H1 (cell line): ENCODE measurements around the gene SLX1A. TPM values are rescaled to one million over a fixed set of nuclear protein-coding genes. Genes with fewer than 3 reads are reported as not detected.

Experiments
- ATF2 ChIP-seq: IDR thresholded peaks from 2 replicates; pipeline ENCODE4 v1.6.1; 2012; ENCODE audit warnings: low read length, inconsistent platforms
- CBX8 ChIP-seq: fragments of 300-800, 300-1000 bp; sonication (generic); IDR thresholded peaks from 2 replicates; pipeline ENCODE4 v1.7.1; 2016; ENCODE audit warnings: low read depth, low read length, borderline replicate concordance
- GTF2F1 ChIP-seq: IDR thresholded peaks from 2 replicates; pipeline ENCODE4 v1.6.1; 2012; ENCODE audit warnings: low read depth, low read length, improper control_type of control experiment, borderline replicate concordance
- KDM1A ChIP-seq: fragments of 200-600, 300-600 bp; sonication (generic); IDR thresholded peaks from 2 replicates; pipeline ENCODE4 v1.7.1; 2016; ENCODE audit warnings: mild to moderate bottlenecking, low read length, borderline replicate concordance
- KDM4A ChIP-seq: IDR thresholded peaks from one replicate; pipeline ENCODE4 v1.7.1; 2012; ENCODE audit warnings: low read depth, mild to moderate bottlenecking, moderate library complexity, low read length, inconsistent platforms; ENCODE audit not compliant: severe bottlenecking
- SIX5 ChIP-seq: IDR thresholded peaks from 2 replicates; pipeline ENCODE4 v1.6.1; 2011; ENCODE audit warnings: mild to moderate bottlenecking, low read depth, low read length
- TCF12 ChIP-seq: IDR thresholded peaks from 2 replicates; pipeline ENCODE4 v1.6.1; 2011; ENCODE audit warnings: low read depth, mild to moderate bottlenecking, low read length
- TEAD4 ChIP-seq: IDR thresholded peaks from 2 replicates; pipeline ENCODE4 v1.6.1; 2012; ENCODE audit warnings: low read depth, low read length, inconsistent platforms, mixed read lengths
- ZNF274 ChIP-seq: IDR thresholded peaks from 2 replicates; pipeline ENCODE4 v1.7.0; 2012; ENCODE audit warnings: low read length, borderline replicate concordance; ENCODE audit errors: extremely low read depth
- polyA plus RNA-seq, 7 experiments: library from polyadenylated mRNA; depleted of rRNA in 3 of 7; stranded (reverse) in 5 of 7; unstranded in 2 of 7; fragments of >200 nt in 5 of 7; fragments of 200-250 nt in 2 of 7; gene quantifications; 1 replicate in 5 of 7; 2 replicates in 1 of 7; 4 replicates in 1 of 7; pipeline versions ENCODE4 v1.2.1 to v1.2.3, GENCODE V29; 2011 to 2013; ENCODE audit warnings: missing spikeins in 2 of 7, mixed read lengths in 2 of 7
- total RNA-seq: library from RNA; stranded (reverse); fragmentation: NEBNext Ultra II Directional; extraction: Animal tissue kit (Norgen Biotek cat#: 25700); gene quantifications from 2 replicates; pipeline ENCODE4 v1.2.1, GENCODE V29; 2021
- TF ChIP-seq, protein P1 (sequence below): fragments of 300-600 bp; sonication (generic); IDR thresholded peaks from 2 replicates; pipeline ENCODE4 v1.7.1; 2012; ENCODE audit warnings: low read length, moderate library complexity, mild to moderate bottlenecking, inconsistent platforms; ENCODE audit not compliant: insufficient replicate concordance
- TF ChIP-seq, protein P2 (sequence below): IDR thresholded peaks from 2 replicates; pipeline ENCODE4 v1.6.1; 2012; ENCODE audit warnings: inconsistent platforms

Gene SLX1A
- total and polyA plus RNA-seq, 2 of the 8 experiments (the other 6 are each of a cell fraction or from before 2014, with no cell fraction given): 4.7 to 36.9 TPM

GRCh38 chr16:30187556-30187865, 6.2 kb upstream of the SLX1A start (continued):
- TF ChIP-seq, protein P1, sequence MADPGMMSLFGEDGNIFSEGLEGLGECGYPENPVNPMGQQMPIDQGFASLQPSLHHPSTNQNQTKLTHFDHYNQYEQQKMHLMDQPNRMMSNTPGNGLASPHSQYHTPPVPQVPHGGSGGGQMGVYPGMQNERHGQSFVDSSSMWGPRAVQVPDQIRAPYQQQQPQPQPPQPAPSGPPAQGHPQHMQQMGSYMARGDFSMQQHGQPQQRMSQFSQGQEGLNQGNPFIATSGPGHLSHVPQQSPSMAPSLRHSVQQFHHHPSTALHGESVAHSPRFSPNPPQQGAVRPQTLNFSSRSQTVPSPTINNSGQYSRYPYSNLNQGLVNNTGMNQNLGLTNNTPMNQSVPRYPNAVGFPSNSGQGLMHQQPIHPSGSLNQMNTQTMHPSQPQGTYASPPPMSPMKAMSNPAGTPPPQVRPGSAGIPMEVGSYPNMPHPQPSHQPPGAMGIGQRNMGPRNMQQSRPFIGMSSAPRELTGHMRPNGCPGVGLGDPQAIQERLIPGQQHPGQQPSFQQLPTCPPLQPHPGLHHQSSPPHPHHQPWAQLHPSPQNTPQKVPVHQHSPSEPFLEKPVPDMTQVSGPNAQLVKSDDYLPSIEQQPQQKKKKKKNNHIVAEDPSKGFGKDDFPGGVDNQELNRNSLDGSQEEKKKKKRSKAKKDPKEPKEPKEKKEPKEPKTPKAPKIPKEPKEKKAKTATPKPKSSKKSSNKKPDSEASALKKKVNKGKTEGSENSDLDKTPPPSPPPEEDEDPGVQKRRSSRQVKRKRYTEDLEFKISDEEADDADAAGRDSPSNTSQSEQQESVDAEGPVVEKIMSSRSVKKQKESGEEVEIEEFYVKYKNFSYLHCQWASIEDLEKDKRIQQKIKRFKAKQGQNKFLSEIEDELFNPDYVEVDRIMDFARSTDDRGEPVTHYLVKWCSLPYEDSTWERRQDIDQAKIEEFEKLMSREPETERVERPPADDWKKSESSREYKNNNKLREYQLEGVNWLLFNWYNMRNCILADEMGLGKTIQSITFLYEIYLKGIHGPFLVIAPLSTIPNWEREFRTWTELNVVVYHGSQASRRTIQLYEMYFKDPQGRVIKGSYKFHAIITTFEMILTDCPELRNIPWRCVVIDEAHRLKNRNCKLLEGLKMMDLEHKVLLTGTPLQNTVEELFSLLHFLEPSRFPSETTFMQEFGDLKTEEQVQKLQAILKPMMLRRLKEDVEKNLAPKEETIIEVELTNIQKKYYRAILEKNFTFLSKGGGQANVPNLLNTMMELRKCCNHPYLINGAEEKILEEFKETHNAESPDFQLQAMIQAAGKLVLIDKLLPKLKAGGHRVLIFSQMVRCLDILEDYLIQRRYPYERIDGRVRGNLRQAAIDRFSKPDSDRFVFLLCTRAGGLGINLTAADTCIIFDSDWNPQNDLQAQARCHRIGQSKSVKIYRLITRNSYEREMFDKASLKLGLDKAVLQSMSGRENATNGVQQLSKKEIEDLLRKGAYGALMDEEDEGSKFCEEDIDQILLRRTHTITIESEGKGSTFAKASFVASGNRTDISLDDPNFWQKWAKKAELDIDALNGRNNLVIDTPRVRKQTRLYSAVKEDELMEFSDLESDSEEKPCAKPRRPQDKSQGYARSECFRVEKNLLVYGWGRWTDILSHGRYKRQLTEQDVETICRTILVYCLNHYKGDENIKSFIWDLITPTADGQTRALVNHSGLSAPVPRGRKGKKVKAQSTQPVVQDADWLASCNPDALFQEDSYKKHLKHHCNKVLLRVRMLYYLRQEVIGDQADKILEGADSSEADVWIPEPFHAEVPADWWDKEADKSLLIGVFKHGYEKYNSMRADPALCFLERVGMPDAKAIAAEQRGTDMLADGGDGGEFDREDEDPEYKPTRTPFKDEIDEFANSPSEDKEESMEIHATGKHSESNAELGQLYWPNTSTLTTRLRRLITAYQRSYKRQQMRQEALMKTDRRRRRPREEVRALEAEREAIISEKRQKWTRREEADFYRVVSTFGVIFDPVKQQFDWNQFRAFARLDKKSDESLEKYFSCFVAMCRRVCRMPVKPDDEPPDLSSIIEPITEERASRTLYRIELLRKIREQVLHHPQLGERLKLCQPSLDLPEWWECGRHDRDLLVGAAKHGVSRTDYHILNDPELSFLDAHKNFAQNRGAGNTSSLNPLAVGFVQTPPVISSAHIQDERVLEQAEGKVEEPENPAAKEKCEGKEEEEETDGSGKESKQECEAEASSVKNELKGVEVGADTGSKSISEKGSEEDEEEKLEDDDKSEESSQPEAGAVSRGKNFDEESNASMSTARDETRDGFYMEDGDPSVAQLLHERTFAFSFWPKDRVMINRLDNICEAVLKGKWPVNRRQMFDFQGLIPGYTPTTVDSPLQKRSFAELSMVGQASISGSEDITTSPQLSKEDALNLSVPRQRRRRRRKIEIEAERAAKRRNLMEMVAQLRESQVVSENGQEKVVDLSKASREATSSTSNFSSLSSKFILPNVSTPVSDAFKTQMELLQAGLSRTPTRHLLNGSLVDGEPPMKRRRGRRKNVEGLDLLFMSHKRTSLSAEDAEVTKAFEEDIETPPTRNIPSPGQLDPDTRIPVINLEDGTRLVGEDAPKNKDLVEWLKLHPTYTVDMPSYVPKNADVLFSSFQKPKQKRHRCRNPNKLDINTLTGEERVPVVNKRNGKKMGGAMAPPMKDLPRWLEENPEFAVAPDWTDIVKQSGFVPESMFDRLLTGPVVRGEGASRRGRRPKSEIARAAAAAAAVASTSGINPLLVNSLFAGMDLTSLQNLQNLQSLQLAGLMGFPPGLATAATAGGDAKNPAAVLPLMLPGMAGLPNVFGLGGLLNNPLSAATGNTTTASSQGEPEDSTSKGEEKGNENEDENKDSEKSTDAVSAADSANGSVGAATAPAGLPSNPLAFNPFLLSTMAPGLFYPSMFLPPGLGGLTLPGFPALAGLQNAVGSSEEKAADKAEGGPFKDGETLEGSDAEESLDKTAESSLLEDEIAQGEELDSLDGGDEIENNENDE: no peak
- TF ChIP-seq KDM1A: no peak
- TF ChIP-seq, protein P2, sequence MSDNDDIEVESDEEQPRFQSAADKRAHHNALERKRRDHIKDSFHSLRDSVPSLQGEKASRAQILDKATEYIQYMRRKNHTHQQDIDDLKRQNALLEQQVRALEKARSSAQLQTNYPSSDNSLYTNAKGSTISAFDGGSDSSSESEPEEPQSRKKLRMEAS: no peak
- no peak for TF ChIP-seq ATF2
- TF ChIP-seq KDM4A: no peak
- TF ChIP-seq TEAD4: no peak
- no peak for TF ChIP-seq CBX8
- no peak for TF ChIP-seq TCF12
- TF ChIP-seq GTF2F1: no peak
- no peak for TF ChIP-seq ZNF274
- no peak for TF ChIP-seq SIX5
